Measurements from ENCODE around the gene ZNF70.

GRCh38 chr22:23781065-23781464 is 30.2 kb upstream of the ZNF70 start:
- TF ChIP-seq POLR2A (IDR thresholded peaks at IDR 0.05; ENCODE audit: low read length), result no peak
- TF ChIP-seq GATA1 (IDR thresholded peaks at IDR 0.05; ENCODE audit: low read depth, low read length), result no peak

Data from erythroblast (primary cell).